Gastrocnemius medialis (tissue), 4 donors: Measurements from ENCODE around the gene QSER1.

ENCODE experiments used
- POLR2A ChIP-seq, 2 donors: fragments of 450-650 bp; IDR thresholded peaks; one replicate each; pipeline ENCODE4 v1.6.1; 2017; ENCODE audit warnings: antibody characterized with exemption in 2 of 2, mild to moderate bottlenecking in 2 of 2, moderate library complexity in 2 of 2
- TF ChIP-seq, protein P1 (sequence below), 5 experiments: fragments of 450-650 bp in 3 of 5; fragments of 200-600 bp in 2 of 5; sonication (generic) in 2 of 5; IDR thresholded peaks in 4 of 5; conservative IDR thresholded peaks in 1 of 5; 1 replicate in 4 of 5; 2 replicates in 1 of 5; pipeline ENCODE4 v1.5.1; 2016 to 2019; ENCODE audit warnings: antibody characterized with exemption in 5 of 5, mild to moderate bottlenecking in 3 of 5, moderate library complexity in 3 of 5

DNA sequence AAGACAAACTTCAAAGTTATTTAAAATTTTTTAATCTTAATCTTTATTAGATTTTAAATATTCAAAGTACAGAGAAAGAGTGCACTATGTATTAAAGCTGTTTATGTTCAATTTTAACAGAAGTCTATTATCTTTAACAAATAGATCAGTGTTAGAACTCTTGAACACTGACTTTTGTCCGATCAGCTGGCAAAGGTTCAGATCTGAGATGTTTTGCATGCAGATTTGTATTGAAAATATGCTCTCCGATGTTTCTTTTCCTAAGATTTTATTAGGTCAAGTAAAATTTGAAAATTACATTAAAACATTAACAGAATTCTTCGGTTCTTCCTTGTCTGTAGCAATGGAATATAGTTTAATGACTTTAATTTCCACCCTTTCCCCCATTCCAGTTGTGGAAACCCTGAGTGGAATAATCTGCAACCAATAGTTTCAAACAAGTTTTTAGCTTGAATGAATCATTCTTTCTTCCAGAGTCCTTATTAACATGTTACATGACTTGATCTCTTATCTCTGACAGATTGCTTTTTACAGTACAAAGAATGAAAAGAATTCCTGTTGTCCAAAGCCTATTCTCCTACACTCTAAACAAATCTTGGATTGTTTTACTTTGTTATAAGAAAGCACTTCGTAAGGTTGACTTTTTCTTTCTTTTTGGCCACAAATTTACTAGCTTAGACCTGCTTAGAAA, 135.4 kb downstream of the QSER1 start:
- no peak for TF ChIP-seq POLR2A (IDR thresholded peaks at IDR 0.05)
- TF ChIP-seq, protein P1, sequence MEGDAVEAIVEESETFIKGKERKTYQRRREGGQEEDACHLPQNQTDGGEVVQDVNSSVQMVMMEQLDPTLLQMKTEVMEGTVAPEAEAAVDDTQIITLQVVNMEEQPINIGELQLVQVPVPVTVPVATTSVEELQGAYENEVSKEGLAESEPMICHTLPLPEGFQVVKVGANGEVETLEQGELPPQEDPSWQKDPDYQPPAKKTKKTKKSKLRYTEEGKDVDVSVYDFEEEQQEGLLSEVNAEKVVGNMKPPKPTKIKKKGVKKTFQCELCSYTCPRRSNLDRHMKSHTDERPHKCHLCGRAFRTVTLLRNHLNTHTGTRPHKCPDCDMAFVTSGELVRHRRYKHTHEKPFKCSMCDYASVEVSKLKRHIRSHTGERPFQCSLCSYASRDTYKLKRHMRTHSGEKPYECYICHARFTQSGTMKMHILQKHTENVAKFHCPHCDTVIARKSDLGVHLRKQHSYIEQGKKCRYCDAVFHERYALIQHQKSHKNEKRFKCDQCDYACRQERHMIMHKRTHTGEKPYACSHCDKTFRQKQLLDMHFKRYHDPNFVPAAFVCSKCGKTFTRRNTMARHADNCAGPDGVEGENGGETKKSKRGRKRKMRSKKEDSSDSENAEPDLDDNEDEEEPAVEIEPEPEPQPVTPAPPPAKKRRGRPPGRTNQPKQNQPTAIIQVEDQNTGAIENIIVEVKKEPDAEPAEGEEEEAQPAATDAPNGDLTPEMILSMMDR (IDR thresholded peaks at IDR 0.05 in 4 of 5, conservative IDR thresholded peaks at IDR 0.05 in 1 of 5), result no peak
